Neural crest cell (in vitro differentiated cells): ENCODE measurements around the gene AKT2. TPM values are rescaled to one million over a fixed set of nuclear protein-coding genes. Genes with fewer than 3 reads are reported as not detected.
"Not testable (repeated sequence)": the region's sequence is repeated elsewhere in the genome, so short reads cannot be mapped to it uniquely, and the experiment has no call there.

Source experiments
- DNase-seq: peaks from one replicate; pipeline ENCODE4 v3.0.0; 2021; ENCODE audit warnings: low read depth, mixed read lengths, low spot score
- H3K27ac Mint-ChIP-seq: one replicate; pipeline ENCODE4 v1.8.0; 2021; ENCODE audit warnings: mild to moderate bottlenecking, mixed read lengths; ENCODE audit not compliant: unreplicated experiment
- H3K27me3 Mint-ChIP-seq: 2 replicates; pipeline ENCODE4 v1.8.0; 2021; ENCODE audit warnings: low read depth, mild to moderate bottlenecking, mixed read lengths
- H3K36me3 Mint-ChIP-seq: 2 replicates; pipeline ENCODE4 v1.8.0; 2021; ENCODE audit warnings: low read depth, mild to moderate bottlenecking, mixed read lengths
- H3K4me1 Mint-ChIP-seq: 2 replicates; pipeline ENCODE4 v1.8.0; 2021; ENCODE audit warnings: mixed read lengths
- H3K4me3 Mint-ChIP-seq: one replicate; pipeline ENCODE4 v1.8.0; 2021; ENCODE audit warnings: mild to moderate bottlenecking, mixed read lengths
- H3K9me3 Mint-ChIP-seq: 2 replicates; pipeline ENCODE4 v1.8.0; 2021; ENCODE audit warnings: mixed read lengths
- total RNA-seq: library from RNA; stranded (reverse); gene quantifications from 2 replicates; pipeline ENCODE4 v1.2.1, GENCODE V29; 2021
- TF ChIP-seq, protein P1 (sequence below): fragments of 200-600 bp; sonication (generic); conservative IDR thresholded peaks from 2 replicates; pipeline ENCODE4 v1.5.0; 2021; ENCODE audit warnings: antibody characterized with exemption, mild to moderate bottlenecking

The AKT2 gene
- total RNA-seq, 1 donor from 2014 or later = 147 TPM

GRCh38 chr19:40223135-40223822 is 61.9 kb downstream of the AKT2 start:
- TF ChIP-seq, protein P1, sequence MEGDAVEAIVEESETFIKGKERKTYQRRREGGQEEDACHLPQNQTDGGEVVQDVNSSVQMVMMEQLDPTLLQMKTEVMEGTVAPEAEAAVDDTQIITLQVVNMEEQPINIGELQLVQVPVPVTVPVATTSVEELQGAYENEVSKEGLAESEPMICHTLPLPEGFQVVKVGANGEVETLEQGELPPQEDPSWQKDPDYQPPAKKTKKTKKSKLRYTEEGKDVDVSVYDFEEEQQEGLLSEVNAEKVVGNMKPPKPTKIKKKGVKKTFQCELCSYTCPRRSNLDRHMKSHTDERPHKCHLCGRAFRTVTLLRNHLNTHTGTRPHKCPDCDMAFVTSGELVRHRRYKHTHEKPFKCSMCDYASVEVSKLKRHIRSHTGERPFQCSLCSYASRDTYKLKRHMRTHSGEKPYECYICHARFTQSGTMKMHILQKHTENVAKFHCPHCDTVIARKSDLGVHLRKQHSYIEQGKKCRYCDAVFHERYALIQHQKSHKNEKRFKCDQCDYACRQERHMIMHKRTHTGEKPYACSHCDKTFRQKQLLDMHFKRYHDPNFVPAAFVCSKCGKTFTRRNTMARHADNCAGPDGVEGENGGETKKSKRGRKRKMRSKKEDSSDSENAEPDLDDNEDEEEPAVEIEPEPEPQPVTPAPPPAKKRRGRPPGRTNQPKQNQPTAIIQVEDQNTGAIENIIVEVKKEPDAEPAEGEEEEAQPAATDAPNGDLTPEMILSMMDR = no peak
- peaks cover 17% of the 10 kb centered on the region for H3K4me1 Mint-ChIP-seq
- peaks cover 8% of the 10 kb centered on the region for H3K9me3 Mint-ChIP-seq
- peaks cover 3% of the 10 kb centered on the region for H3K36me3 Mint-ChIP-seq
- H3K27ac Mint-ChIP-seq = no peak overlapping the region
- H3K27me3 Mint-ChIP-seq = peaks cover 88% of the 10 kb centered on the region
- no peak overlapping the region for H3K4me3 Mint-ChIP-seq
- no peak for DNase-seq

DNA sequence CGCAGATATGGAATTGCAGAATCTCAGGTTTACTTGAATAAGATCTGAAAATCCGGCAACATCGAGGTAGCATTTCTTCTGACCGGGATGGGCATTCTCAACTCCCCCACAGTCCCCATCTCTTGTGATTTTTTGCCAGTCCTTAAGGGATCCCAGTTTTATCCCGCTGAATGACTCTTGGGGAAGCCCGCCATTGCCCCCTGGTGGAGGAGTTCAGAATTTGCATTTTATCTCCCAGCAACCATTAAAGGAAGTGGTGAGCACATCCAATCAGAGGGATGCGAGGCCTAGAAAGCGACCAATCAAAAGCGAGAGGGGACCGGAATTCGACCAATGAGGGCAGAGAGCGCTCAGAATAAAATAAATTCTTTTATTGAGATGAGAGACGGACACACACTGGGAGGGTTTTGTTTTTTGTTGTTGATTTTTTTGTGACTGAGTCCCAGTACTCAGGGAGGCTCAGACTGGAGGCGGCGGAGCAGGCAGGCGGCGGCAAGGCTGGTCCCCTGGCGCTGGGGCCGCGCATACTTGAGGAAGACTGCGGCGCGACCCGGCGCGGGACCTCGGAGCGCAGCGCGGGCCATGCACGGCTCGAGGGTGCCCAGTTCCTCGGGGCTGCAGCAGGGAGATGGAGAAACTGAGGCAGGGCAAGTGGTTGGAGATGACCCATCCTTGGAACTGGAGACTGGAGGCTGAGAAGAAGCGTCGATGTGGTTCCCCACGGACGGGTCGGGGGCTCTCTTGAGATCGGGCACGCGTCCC is 63.1 kb downstream of the AKT2 start:
- Mint-ChIP-seq H3K9me3 (peaks cover 8% of the 10 kb centered on the region), H3K4me3 (peak overlapping the region; percentile 47), H3K27ac (no peak overlapping the region), H3K36me3 (peaks cover 3% of the 10 kb centered on the region), H3K27me3 (peaks cover 85% of the 10 kb centered on the region), H3K4me1 (peaks cover 12% of the 10 kb centered on the region)
- TF ChIP-seq, protein P1 = peak; percentile 85
- DNase-seq = peak; percentile 74

- DNase-seq = no peak
- peaks cover 8% of the 10 kb centered on the region for H3K4me1 Mint-ChIP-seq
- TF ChIP-seq, protein P1 = no peak
- peaks cover 7% of the 10 kb centered on the region for H3K9me3 Mint-ChIP-seq
- peaks cover 3% of the 10 kb centered on the region for H3K36me3 Mint-ChIP-seq
- no peak overlapping the region for H3K4me3 Mint-ChIP-seq
- peaks cover 90% of the 10 kb centered on the region for H3K27me3 Mint-ChIP-seq
- no peak overlapping the region for H3K27ac Mint-ChIP-seq
Measured at GRCh38 chr19:40220674-40221073, 64.5 kb downstream of the AKT2 start.

DNA sequence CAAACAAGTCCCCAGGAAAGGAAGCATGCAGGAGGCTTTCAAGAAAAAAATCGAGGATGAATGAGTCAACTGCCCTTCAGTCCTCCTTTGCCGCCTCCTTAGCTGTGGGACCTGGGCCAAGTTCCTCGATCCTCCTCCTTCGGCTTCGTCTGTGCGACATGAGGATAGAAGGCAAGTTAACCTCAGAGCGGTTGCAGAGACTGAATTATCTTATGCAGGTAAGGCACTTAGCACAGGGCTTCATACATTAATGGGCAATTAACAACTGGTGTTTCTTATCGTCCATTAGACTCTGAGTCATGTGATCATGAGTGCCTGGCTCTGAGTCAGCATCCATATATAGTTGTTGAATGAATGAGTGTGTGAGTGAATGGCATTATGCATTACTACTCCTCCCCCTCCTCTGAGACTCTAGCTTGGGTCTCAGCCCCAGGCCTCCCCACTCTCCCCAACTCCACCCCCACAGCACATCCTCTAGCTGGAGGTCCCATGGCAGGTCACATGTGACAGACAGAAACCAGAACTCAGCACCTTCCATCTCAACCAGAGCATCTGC is 65.3 kb downstream of the AKT2 start:
- Mint-ChIP-seq H3K27me3 (peaks cover 85% of the 10 kb centered on the region), H3K36me3 (peaks cover 3% of the 10 kb centered on the region), H3K27ac (no peak overlapping the region), H3K4me3 (peak overlapping the region; percentile 31), H3K4me1 (peaks cover 5% of the 10 kb centered on the region), H3K9me3 (peaks cover 3% of the 10 kb centered on the region)
- TF ChIP-seq, protein P1 = no peak
- no peak for DNase-seq

- not testable (repeated sequence) for H3K36me3 Mint-ChIP-seq, H3K4me3 Mint-ChIP-seq, H3K27ac Mint-ChIP-seq, H3K4me1 Mint-ChIP-seq, DNase-seq, H3K9me3 Mint-ChIP-seq
- H3K27me3 Mint-ChIP-seq = peaks cover 84% of the 10 kb centered on the region
Measured at GRCh38 chr19:40219029-40219428, 66.1 kb downstream of the AKT2 start.
